Hepatocyte (in vitro differentiated cells): ENCODE results near the gene LMX1B. TPM values are rescaled to one million over a fixed set of nuclear protein-coding genes. Genes with fewer than 3 reads are reported as not detected.
"Not testable (repeated sequence)": the region's sequence is repeated elsewhere in the genome, so short reads cannot be mapped to it uniquely, and the experiment has no call there.

Experiments used
- DNase-seq: peaks from one replicate; pipeline ENCODE4 v3.0.0-alpha.2; 2016; ENCODE audit warnings: low spot score
- H2AFZ ChIP-seq: fragments of 200-600 bp; sonication (generic); 2 replicates; pipeline ENCODE4 v1.6.0; 2016; ENCODE audit warnings: antibody characterized with exemption, mild to moderate bottlenecking
- H3K27ac ChIP-seq: fragments of 200-600 bp; sonication (generic); 2 replicates; pipeline ENCODE4 v1.5.1; 2016; ENCODE audit warnings: mild to moderate bottlenecking
- H3K27me3 ChIP-seq: fragments of 200-600 bp; sonication (generic); 2 replicates; pipeline ENCODE4 v1.6.1; 2016
- H3K36me3 ChIP-seq: fragments of 200-600 bp; sonication (generic); replicated peaks from 2 replicates; pipeline ENCODE4 v1.5.1; 2016; ENCODE audit warnings: low read depth; ENCODE audit not compliant: insufficient read depth
- H3K4me1 ChIP-seq: fragments of 200-600 bp; sonication (generic); 2 replicates; pipeline ENCODE4 v1.5.1; 2016; ENCODE audit warnings: mild to moderate bottlenecking, moderate library complexity; ENCODE audit not compliant: insufficient read depth
- H3K4me2 ChIP-seq: fragments of 200-600 bp; sonication (generic); 2 replicates; pipeline ENCODE4 v1.6.0; 2016
- H3K4me3 ChIP-seq: fragments of 200-600 bp; sonication (generic); 2 replicates; pipeline ENCODE4 v1.5.1; 2016; ENCODE audit warnings: mild to moderate bottlenecking
- H3K79me2 ChIP-seq: fragments of 200-600 bp; sonication (generic); 2 replicates; pipeline ENCODE4 v1.6.0; 2017; ENCODE audit warnings: mild to moderate bottlenecking
- H3K9me2 ChIP-seq: fragments of 200-600 bp; sonication (generic); replicated peaks from 2 replicates; pipeline ENCODE4 v1.6.0; 2017; ENCODE audit warnings: mild to moderate bottlenecking; ENCODE audit not compliant: insufficient read depth
- H3K9me3 ChIP-seq: fragments of 200-600 bp; sonication (generic); 2 replicates; pipeline ENCODE4 v1.5.1; 2016; ENCODE audit warnings: low read depth, mild to moderate bottlenecking
- H4K20me1 ChIP-seq: fragments of 200-600 bp; sonication (generic); 2 replicates; pipeline ENCODE4 v1.6.0; 2016; ENCODE audit warnings: mild to moderate bottlenecking; ENCODE audit not compliant: insufficient read depth, poor library complexity, severe bottlenecking
- EZH2 ChIP-seq: fragments of 200-600 bp; sonication (generic); IDR thresholded peaks from 2 replicates; pipeline ENCODE4 v1.6.1; 2016; ENCODE audit warnings: antibody characterized with exemption, mild to moderate bottlenecking, borderline replicate concordance
- EZH2phosphoT487 ChIP-seq: fragments of 200-600 bp; sonication (generic); IDR thresholded peaks from one replicate; pipeline ENCODE4 v1.6.1; 2018; ENCODE audit warnings: antibody characterized with exemption, mild to moderate bottlenecking, low read depth, moderate library complexity; ENCODE audit not compliant: unreplicated experiment, severe bottlenecking
- WGBS: methylation state at CpG from one replicate; pipeline ENCODE4 v1.1.6; 2016; ENCODE audit warnings: low lambda C conversion rate; ENCODE audit errors: missing lambda C conversion rate; 5-methylcytosine and 5-hydroxymethylcytosine counted together
- polyA plus RNA-seq: library from polyadenylated mRNA; unstranded; fragments of >200 nt; fragmentation: Nextera tagmentation; extraction: Ambion mirVana; gene quantifications from 2 replicates; pipeline ENCODE4 v1.2.1, GENCODE V29; 2016
- total RNA-seq: library from RNA; depleted of rRNA; stranded (reverse); fragments of >200 nt; gene quantifications from 2 replicates; pipeline ENCODE4 v1.2.3, GENCODE V29; 2014
- TF ChIP-seq, protein P1 (sequence below): fragments of 200-600 bp; sonication (generic); IDR thresholded peaks from 2 replicates; pipeline ENCODE4 v1.5.1; 2016; ENCODE audit warnings: antibody characterized with exemption, mild to moderate bottlenecking; ENCODE audit not compliant: poor library complexity

The LMX1B gene
- total and polyA plus RNA-seq, 2 experiments from 2014 or later = 0.16 TPM; not detected in 1

DNA sequence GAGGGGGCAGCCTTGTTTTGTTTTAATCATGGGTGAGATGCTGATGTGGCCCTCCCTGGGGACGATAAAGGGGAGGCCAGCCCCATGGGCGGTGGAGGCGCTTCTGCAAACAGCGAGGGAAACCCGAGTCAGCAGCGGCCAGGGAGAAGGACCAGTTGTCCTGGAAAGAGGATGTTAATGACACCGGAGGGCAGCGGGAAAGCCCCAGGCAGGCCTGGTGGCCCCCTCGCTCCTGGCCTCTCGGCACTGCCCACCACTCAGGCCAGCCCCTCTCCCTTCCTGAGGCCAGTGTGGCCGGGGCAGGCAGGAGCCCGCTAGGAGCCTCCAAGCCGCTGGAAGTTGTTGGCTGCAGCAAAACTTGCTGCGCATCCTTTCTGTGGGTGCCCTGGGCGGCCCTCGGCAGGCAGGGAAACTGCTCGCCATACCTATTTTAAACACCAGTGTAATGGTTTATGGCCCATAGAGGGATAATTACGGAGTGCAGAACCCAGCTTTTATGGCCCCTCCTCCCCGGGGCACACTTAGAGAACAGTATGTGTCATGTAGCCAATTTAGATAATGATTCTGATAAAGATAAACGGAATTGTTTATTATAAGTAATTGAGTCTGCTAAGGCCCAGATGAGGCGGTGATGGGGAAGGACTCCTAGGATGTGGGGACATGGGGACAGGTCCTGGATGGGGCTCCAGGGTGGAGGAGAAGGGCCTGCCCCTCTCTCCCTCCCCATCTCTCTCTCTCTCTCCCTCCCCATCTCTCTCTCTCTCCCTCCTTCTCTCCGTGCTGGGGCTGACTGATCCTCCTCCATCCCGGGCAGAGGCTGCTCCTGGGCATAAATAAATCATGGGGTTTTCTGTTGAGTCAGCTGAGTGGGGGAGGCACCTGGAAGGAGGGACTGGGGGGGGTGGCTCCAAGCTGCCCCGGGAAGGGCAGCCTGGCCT, 36.9 kb downstream of the LMX1B start:
- H3K9me3 ChIP-seq = no peaks in the 10 kb centered on the region
- no peaks in the 10 kb centered on the region for H3K79me2 ChIP-seq
- no peak overlapping the region for H2AFZ ChIP-seq
- H3K27ac ChIP-seq = no peak overlapping the region
- peaks cover 56% of the 10 kb centered on the region for H3K27me3 ChIP-seq
- TF ChIP-seq, protein P1, sequence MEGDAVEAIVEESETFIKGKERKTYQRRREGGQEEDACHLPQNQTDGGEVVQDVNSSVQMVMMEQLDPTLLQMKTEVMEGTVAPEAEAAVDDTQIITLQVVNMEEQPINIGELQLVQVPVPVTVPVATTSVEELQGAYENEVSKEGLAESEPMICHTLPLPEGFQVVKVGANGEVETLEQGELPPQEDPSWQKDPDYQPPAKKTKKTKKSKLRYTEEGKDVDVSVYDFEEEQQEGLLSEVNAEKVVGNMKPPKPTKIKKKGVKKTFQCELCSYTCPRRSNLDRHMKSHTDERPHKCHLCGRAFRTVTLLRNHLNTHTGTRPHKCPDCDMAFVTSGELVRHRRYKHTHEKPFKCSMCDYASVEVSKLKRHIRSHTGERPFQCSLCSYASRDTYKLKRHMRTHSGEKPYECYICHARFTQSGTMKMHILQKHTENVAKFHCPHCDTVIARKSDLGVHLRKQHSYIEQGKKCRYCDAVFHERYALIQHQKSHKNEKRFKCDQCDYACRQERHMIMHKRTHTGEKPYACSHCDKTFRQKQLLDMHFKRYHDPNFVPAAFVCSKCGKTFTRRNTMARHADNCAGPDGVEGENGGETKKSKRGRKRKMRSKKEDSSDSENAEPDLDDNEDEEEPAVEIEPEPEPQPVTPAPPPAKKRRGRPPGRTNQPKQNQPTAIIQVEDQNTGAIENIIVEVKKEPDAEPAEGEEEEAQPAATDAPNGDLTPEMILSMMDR = no peak
- TF ChIP-seq EZH2 (no peak), EZH2phosphoT487 (no peak)
- no peaks in the 10 kb centered on the region for H3K36me3 ChIP-seq
- peak; percentile 36 for DNase-seq
- WGBS = 29% methylated on average over 23 of the region's 24 CpGs
- H3K4me1 ChIP-seq = peaks cover 14% of the 10 kb centered on the region
- no peak overlapping the region for H3K4me2 ChIP-seq
- no peaks in the 10 kb centered on the region for H4K20me1 ChIP-seq
- H3K9me2 ChIP-seq = no peaks in the 10 kb centered on the region
- no peak overlapping the region for H3K4me3 ChIP-seq

DNA sequence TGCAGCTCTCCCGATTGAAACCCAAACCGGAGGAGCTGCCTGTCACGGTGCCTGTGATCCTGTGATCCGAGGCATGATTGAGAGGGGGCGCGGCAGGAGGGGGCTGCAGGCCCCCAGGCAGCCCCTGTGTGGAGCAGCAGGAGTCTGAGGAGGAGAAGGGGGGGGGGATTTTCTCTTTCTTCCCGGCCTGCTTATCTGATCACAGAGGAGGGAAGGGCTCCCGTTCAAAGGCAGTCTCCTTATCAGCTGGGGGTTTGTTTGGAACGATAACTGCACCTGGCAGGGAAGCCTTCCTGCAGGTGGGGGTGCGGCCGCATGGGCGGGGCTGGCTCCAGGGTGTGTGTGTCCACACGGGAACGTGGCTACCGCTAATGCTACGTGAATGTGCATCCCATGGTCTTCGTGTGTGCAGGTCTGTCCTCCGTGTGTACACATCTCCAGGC, 38.4 kb downstream of the LMX1B start:
- 12% methylated on average over 15 of the region's 18 CpGs for WGBS
- no peak overlapping the region for H2AFZ ChIP-seq
- TF ChIP-seq EZH2phosphoT487 (no peak), EZH2 (no peak)
- TF ChIP-seq, protein P1 = no peak
- H3K9me3 ChIP-seq = no peaks in the 10 kb centered on the region
- H4K20me1 ChIP-seq = no peaks in the 10 kb centered on the region
- DNase-seq = peak; percentile 65
- no peak overlapping the region for H3K27ac ChIP-seq
- H3K79me2 ChIP-seq = no peaks in the 10 kb centered on the region
- H3K27me3 ChIP-seq = peaks cover 51% of the 10 kb centered on the region
- no peak overlapping the region for H3K4me3 ChIP-seq
- H3K9me2 ChIP-seq = no peaks in the 10 kb centered on the region
- peak overlapping the region; percentile 22 for H3K4me2 ChIP-seq
- no peaks in the 10 kb centered on the region for H3K36me3 ChIP-seq
- H3K4me1 ChIP-seq = peaks cover 14% of the 10 kb centered on the region

DNA sequence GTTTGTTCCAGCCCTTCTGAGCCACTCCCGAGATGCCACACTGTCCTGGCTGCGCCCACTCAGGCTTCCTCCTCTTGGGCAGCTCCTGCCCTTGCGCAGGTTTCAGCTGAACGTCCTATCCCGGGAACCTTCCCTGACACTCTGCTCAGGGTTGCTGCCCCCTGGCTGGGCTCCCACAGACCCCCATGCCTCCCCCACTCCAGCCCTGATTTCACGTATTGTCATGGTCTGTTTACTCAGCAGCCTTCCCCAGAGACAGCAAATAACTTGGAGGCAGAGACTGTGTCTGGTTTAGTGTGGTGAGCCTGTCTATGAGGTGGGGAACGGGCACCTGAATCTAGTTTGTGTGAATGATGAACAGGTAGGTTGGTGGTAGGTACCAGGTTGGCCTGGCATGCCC, 40.4 kb downstream of the LMX1B start:
- peaks cover 44% of the 10 kb centered on the region for H3K27me3 ChIP-seq
- 94% methylated on average over 3 of the region's 7 CpGs for WGBS

DNA sequence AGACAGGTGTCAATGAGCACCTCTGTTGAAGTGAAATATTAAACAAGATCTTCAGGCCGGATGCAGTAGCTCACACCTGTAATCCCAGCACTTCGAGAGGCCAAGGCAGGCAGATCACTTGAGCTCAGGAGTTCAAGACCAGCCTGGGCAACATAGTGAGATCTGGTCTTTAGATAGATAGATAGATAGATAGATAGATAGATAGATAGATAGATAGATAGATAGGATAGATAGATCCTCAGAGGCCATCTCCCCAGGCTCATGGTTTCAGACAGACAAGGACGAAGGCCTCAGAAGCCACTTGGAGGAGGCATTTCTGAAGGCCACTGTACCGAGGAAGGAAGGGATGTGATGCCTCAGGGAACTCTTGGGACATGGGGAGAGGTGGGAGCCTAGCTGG, 42.5 kb downstream of the LMX1B start:
- peaks cover 27% of the 10 kb centered on the region for H3K27me3 ChIP-seq

More for the DNA sequence above, 40.4 kb downstream of the LMX1B start:
- no peak overlapping the region for H3K4me2 ChIP-seq
- no peaks in the 10 kb centered on the region for H3K79me2 ChIP-seq
- no peak for TF ChIP-seq EZH2
- TF ChIP-seq, protein P1 = no peak
- TF ChIP-seq EZH2phosphoT487 = no peak
- DNase-seq = no peak
- no peaks in the 10 kb centered on the region for H3K9me3 ChIP-seq
- no peaks in the 10 kb centered on the region for H3K9me2 ChIP-seq
- H3K27ac ChIP-seq = no peak overlapping the region
- no peak overlapping the region for H3K4me3 ChIP-seq
- no peaks in the 10 kb centered on the region for H3K36me3 ChIP-seq
- H3K4me1 ChIP-seq = peaks cover 23% of the 10 kb centered on the region
- H2AFZ ChIP-seq = no peak overlapping the region
- no peaks in the 10 kb centered on the region for H4K20me1 ChIP-seq

More for the DNA sequence above, 42.5 kb downstream of the LMX1B start:
- DNase-seq, H3K36me3 ChIP-seq, H3K9me2 ChIP-seq, H3K4me2 ChIP-seq, H3K9me3 ChIP-seq, H3K27ac ChIP-seq, H2AFZ ChIP-seq, H3K79me2 ChIP-seq, H4K20me1 ChIP-seq, H3K4me3 ChIP-seq: not testable (repeated sequence)
- H3K4me1 ChIP-seq = peaks cover 16% of the 10 kb centered on the region
- 78% methylated on average over 4 of the region's 4 CpGs for WGBS
